Hypothalamus (tissue), 51 donors: ENCODE measurements around the gene DCTN5.
"Not testable (repeated sequence)": the region's sequence is repeated elsewhere in the genome, so short reads cannot be mapped to it uniquely, and the experiment has no call there.

Experiments used
- DNase-seq, 51 donors: peaks; one replicate each; lab custom pipeline; 2025; lab: John Stamatoyannopoulos, UW

The DCTN5 gene

DNA sequence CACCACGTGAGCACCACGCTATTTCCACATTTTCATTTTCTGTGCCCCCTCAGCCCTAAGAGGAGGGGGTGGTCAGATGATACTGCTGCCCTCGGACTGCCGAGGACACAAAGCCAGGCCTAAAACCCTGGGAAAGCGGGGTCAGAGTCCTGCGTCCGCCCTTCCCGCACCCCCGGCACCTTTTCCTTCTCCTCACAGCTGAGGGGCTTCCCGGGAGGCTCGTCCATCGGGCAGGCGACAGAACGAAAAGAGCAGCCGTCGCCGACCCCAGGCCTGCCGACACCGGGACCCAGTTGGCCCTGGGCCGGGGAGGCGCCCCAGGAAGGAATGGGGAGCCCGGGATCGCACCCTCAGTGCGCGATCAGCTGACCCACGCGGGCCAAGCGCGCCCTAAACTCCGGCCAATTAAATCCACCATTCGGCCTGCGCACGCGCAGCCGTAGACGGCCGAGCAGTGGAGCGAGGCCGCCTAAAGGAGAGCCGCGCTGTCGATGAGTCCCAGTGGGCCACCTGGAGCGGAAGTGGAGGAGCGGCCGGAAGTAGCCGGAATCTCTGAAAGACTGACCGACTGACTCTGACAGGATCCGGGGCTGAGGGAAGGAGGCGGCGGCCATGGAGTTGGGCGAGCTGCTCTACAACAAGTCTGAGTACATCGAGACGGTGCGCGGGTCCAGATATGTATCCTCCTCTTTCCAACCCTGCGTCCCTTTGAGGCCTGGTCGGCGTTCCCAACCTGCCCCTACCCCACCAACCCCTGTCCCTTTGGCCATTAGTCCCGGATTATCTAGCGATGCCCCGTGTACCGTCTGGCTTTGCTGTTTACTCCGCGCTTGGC, at the start of gene DCTN5, which contains the start of gene PALB2:
TSS of gene DCTN5 (plus strand) at position 536 of the 835 bp plus-strand sequence. CDS start at position 613, 77 bp downstream.
TSS of gene PALB2 (minus strand) at position 380 of the 835 bp plus-strand sequence. CDS start at position 227, 153 bp downstream.
- DNase-seq: peak; percentile 56 to 96 (median 89)

DNA sequence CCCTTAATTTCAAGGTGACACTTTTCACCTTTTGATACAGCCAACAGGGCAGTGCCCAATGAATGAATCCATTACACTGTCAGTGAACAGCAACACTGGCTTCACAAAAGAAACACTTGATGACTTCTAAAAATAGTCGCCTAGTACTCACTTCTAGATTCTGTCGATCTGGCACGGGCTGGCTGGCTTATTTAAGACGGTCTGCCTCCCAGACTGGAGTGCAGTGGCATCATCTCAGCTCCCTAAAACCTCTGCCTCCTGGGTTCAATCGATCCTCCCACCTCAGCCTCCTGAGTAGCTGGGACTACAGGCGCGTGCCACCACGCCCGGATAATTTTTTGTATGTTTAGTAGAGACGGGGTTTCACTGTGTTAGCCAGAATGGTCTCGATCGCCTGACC, 47.1 kb upstream of the DCTN5 start:
- DNase-seq: no peak

DNA sequence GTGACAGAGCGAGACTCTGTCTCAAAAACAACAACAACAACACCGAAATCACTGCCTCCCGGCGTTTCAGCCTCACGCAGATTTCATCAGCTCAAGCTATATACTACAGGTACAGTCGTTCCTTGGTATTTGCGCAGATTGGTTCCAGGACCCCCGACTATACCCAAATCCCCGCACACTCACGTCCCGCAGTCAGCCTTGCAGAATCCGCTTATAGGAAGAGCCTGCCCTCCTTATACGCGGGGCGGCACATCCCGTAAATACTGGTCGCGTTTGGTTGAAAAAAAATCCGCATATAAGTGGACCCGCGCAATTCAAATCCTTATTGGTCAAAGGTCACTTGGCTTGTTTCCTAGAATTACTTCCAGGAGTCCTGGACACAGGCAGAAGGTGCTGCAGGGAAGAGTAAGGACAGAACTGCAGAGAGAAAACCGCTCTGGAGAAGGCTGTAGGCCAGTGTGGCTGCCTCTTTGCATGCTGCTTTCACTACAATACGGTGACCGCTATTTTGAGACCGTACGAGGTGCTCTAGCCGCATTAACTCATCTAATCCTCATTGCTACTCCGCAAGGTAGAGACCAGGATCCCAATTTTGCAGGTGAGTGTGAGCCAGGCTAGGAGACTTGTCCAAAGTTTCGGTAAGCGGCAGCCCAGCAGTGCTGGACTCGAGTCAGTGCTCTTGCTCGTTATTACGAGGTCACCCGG, 45.9 kb upstream of the DCTN5 start:
- no peak for DNase-seq

DNA sequence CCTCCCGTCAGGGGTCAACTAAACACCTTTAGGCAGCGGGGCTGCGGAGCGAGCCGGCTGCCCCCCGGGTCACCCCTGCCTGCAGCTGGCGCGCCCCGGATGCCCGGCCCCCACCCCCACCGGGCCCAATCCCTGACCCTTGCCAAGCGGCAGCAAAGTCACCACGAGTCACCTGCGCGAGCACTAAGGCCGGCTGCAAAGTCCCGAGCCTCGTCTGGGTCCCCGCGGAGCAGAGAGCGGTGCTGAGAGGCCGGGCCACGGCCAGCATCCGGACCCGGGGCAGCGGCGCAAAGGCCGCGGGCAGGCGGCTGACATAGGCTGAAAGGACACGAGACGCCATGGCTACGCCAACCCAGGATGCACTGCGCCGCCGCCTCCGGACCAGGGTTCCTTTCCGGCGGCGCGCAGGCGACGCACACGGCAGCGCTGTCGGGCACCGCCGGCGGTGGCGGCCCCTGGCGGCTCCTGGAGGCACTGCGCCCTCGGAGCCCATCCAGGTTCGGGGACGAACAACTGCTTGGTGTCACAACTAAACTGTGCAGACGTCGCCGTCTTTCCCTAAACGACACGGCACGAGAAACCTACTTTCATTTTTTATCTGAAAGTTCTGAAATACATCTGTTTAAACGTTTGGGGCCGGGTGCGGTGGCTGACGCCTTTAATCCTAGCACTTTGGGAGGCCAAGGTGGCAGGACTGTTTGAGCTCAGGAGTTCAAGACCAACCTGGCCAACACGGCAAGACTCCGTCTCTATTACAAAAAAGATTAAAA, 45.1 kb upstream of the DCTN5 start, which contains the start of gene NDUFAB1:
TSS of gene NDUFAB1 (minus strand) at position 366 of the 770 bp plus-strand sequence. CDS start at position 340, 26 bp downstream.
- DNase-seq: peak; percentile 25 to 92 (median 80)

DNA sequence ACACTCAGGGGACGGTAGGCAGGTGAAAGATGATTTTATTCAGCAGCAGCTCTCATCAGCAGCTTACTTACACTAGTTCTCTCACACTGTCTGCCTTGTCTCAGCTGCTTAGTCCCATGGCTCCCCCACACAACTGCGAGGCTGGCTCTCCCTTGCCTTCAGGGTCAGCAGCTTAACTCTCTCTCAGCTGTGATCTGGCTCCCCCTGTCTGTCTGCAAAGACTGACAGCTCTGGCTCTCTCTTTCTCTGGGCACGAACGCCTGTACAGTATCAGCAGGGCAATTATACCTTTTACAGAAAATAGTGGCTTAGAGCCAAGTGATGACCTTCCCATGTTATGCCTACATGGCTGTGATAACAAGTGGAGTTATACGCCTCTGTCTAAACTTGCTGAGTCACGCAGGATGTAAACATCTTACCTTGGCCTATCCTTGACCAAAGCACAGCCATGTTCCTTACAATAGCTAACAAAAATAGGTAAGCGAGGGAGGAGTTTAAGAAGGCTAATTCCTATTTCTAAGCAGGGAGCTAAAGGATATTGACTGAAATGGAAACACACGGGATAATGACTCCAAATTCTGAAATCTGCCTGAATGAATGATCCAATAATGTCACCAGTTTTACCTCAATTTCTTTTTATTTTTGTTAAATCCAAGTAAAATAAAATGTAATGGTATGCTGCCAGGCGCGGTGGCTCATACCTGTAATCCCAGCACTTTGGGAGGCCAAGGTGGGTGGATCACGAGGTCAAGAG, 44.1 kb upstream of the DCTN5 start:
- DNase-seq: no peak

DNA sequence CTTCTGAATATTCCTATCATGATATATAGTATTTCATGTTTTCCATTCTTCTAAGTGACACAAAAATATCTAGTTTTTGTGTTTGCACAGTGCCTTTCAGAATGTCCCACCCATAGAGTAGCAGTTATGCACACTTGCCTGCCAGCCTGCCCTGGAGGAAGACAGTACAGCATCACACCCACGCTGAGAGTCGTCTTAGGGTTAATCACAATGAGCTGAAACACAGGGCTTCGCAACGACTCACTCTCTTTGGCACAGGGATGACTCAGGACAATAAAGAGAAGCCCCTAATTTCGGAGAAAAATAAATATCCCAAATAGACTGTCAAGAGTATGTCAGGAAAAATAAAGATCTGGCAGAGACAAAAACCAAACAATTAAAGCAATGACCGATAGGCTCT, 33.5 kb upstream of the DCTN5 start:
- no peak for DNase-seq

DNA sequence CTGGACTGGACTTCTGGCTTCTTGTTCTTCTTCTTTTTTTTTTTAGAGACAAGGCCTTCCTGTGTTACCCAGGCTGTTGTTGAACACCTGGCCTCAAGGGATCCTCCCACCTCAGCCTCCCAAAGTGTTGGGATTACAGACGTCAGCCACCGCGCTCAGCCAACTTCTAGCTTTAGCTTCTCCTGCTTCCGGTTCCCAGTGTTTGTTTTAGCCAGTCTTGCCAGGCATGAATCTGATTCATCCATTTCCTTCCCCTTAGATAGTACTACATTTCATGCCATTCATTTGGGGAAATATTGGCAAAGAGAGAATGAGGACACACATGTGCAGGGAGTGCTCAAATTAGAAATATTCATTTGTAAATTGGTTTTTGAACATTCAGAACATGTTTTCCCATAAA, 33.1 kb upstream of the DCTN5 start:
- no peak for DNase-seq

DNA sequence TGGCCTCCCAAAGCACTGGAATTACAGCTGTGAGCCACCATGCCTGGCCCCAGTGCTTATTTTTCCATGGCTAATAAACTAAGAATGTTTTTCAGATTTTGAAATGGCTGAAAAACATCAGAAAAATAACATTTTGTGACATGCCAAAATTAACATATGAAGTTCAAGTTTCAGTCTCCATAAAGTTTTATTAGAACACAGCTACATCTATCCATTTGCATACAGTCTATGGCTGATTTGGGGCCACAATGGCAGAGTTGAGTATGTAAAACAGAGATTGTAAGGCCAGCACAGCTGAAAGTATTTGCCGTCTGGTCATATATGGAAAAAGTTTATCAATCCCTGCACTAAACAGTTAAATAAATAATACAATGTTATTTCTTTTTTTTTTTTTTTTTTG, 31.3 kb upstream of the DCTN5 start:
- no peak for DNase-seq

DNA sequence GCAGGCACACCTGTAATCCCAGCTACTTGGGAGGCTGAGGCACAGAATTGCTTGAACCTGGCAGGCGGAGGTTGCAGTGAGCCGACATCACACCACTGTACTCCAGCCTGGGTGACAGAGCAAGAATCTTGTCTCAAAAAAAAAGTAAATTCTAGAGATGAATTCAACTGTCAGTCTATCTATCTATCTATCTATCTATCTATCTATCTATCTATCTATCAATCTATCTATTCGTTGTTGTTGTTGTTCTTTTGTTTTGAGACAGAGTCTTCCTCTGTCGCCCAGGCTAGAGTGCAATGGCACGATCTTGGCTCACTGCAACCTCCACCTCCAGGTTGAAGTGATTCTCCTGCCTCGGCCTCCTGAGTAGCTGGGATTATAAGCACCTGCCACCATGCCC, 30.4 kb upstream of the DCTN5 start:
- not testable (repeated sequence) for DNase-seq

DNA sequence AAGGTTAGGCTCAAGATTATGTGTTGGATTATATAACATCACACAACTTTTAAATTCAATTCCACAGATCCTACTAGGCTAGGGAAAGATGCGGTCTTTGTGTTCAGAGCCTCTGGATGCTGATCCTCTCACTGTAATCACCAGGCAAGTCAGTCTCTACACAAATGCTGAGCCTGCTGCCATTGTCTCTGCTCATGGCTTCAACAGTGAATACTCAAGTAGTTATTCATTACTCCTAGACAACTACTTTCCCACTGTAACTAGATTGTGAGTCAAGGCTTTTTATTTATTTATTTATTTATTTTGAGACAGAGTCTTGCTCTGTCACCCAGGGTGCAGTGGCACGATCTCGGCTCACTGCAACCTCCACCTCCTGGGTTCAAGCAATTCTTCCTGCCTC, 29.3 kb upstream of the DCTN5 start:
- DNase-seq: no peak

DNA sequence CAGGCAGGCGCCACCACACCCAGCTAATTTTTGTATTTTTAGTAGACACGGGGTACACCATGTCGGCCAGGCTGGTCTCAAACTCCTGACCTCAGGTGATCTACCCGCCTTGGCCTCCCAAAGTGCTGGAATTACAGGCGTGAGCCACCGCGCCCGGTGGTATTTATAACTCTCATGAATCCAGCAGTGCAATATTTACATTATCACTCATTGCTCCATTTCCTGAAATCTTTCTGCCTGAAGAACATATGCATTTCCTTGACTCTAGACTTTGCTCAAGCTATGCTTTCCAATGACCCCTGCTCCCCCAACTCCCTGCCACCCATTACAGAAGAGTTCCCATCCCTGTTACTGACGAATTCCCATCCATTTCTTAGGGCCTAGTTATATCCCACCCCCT, 25.5 kb upstream of the DCTN5 start:
- DNase-seq: no peak

DNA sequence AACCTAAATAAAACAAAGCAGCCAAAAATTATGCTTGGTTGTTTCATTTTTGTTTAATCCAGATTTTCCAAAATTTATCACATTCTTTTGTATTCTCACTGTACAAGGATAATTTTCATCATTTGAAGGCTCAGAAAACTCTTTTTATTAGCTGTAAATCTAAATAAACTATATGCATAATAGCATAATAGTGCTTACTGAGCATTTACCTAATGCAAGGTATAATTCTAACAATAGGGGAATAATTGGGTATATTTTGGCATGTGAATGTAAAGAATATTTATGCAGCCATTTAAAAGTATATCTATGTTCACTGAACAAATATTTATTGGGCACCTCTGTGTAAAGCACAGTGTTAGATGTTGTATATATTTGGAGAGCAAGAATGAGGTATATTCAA, 17.2 kb upstream of the DCTN5 start:
- no peak for DNase-seq

DNA sequence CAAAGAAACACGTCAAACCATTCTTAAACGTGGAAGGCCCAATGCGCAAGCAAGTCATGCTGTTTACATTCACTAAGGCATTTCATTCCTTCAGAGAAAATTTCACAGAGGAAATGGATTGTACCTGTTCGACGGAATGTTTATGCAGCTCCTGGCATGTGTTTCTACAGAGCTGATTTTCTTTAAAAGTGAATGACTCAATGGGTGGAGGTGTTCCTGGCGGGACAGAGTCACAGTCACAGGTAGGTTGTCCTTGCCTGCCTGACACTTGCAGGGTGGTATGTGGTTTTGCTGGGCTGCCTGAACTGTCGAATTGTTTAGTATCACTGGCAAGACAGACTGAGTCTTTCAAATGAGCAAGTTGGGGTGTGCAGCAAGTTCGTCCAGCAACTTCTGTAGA, 11.8 kb upstream of the DCTN5 start:
- no peak for DNase-seq

DNA sequence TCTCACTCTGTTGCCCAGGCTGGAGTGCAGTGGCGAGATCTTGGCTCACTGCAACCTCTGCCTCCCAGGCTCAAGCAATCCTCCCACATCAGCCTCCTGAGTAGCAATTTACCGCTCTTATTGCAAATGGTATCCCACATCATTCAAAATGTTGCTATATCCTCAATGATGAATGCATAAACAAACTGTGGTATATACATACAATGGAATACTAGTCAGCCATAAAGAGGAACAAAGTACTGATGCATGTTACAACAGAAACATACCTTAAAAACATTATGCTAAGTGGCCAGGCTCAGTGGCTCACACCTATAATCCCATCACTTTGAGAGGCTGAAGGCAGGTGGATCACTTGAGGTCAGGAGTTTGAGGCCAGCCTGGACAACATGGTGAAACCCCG, 9.4 kb upstream of the DCTN5 start:
- not testable (repeated sequence) for DNase-seq

DNA sequence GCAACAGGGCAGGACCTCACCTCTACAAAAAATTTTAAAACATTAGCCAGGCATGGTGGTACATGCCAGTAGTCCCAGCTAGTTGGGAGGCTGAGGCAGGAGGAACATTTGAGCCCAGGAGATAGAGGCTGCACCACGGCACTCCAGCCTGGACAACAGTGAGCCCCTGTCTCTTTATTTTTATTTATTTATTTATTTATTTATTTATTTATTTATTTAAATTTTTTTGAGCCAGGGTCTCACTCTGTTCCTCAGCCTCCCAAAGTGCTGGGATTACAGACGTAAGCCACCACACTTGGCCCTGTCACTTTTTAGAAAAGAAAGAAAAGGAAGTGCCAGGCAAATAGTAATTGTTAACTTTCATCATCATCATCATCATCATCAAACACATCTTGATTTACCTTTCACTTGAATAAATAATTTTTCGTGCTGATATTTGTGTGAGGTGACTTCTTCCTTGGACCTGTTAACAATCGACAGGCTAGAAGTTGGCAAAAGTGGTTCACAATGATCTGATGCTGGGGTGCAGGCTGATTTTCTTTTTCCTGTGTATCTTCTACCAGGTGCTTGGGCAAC, 6.7 kb upstream of the DCTN5 start:
- DNase-seq: no peak

DNA sequence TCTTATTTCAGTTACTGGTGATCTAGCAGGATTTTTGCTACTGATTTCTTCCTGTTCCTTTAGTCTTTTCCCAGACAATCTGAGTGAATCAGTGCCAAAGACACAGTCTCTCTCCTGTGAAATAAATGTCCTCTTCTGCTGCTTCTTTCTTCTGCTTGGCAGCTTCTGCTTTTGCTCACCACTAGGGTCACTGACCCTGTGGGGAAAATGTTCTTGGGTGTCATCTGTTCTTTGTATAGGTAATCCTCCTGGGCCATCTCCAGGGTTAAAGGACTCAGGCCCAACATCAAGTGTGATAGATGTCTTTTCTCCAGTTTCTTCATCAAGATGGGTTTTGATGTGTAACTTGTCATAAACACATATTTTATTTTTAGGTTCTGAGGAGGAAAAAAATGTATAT, 5.3 kb upstream of the DCTN5 start:
- DNase-seq: no peak

DNA sequence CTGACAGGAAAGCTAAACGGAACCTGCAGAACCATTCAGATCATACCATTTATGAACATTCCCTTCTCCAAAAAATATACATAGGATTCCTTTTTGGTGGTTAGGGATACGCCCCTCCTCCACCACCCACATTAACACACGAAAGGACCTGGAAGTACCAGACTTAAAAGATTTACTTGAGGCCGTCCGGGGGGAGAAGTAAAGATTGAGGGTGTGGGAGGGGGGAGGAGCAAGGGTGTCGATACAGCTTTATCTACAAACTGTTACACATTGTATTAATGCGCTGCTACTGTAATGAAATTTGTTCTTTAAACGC, 693 bp upstream of the DCTN5 start:
- no peak for DNase-seq

DNA sequence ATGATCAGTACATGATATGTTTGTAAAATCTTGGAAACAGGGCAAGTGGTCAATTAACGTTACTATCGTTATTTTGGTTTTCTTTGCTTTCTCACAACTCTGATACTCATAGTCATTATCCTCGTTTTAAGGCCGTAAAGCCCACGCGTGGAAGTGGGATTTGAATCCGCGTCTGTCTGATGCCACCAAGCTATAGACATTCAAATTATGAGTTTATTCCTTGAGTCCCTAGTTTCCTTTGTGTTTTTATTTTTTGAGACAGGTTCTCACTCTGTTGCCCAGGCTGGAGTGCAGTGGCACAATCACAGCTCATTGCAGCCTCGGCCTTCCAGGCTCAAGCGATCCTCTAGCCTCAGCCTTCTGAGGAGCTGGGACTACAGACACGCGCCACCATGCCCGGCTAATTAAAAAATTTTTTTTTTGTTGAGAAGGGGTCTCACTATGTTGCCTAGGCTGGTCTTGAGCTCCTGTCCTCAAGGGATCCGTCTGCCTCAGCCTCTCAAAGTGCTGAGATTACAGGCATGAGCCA, 1.0 kb downstream of the DCTN5 start:
- DNase-seq: no peak

DNA sequence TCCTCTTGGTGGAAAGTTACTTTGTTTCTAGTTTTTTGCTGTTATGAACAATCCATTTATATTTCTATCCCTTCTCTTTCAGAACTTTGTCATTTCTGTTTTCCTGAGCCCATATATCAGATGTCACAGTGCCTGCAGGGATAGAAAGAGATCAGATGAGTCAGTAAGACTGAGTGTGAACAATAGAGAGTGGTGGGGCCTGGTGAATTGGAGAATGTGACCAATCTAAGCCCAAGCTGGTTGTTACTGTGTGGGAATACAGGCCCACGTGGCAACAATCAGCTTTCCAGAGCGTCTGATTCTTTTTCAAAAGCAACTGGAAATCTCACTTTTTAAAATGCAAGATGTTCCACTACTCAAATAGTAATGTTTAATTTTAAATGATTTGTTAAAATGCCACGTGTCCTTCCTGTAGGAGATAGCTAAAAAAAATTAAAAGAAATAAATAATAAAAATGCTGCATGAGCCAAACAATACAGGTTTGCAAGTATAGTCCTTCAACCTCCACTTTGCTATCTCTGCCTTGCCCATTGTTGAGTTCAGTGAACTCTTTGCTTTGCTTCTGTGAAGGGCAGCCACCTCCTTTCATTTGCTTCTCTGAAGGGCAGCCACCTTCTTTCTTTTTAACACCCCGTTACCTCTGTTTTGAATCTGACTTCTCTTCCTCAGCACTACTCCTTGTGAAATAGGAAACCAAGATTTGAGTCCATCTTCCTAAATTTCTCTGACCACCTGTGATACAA, 9.6 kb downstream of the DCTN5 start:
- DNase-seq: peak in 2 of 51 donors; percentile 9 to 11
